ENCODE measurements around the gene SYT17.

GRCh38 chr16:19213885-19214284, 45.8 kb downstream of the SYT17 start:
- TF ChIP-seq CTCF (IDR thresholded peaks at IDR 0.05; ENCODE audit: poor library complexity) (peak; percentile 10), EZH2 (IDR thresholded peaks at IDR 0.05; ENCODE audit: borderline replicate concordance) (no peak), EZH2phosphoT487 (IDR thresholded peaks at IDR 0.05; ENCODE audit: low read depth, severe bottlenecking, unreplicated experiment) (no peak)

Measured in hepatocyte (in vitro differentiated cells).